Measurements from ENCODE around the gene GYS1. TPM values are rescaled to one million over a fixed set of nuclear protein-coding genes. Genes with fewer than 3 reads are reported as not detected.
"Not testable (repeated sequence)": the region's sequence is repeated elsewhere in the genome, so short reads cannot be mapped to it uniquely, and the experiment has no call there.

The GYS1 gene
- polyA plus RNA-seq, 3 donors: 35.6 to 38.8 (median 36.1) TPM

DNA sequence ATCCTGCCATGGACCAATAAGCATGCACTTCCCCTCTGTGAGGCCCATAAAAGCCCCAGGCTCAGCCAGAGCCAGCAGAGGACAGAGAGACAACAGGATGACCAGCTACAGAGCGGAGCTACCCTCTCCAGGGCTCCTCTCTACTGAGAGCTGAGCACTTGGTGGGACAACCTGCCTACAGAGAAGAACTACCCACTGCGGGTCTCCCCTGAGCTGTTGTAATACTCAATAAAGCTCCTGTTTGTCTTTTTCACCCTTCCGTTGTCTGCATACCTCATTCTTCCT, 45.9 kb downstream of the GYS1 start:
- DNase-seq (ENCODE audit: low read depth in 3 of 3, low spot score in 2 of 3): no peak

DNA sequence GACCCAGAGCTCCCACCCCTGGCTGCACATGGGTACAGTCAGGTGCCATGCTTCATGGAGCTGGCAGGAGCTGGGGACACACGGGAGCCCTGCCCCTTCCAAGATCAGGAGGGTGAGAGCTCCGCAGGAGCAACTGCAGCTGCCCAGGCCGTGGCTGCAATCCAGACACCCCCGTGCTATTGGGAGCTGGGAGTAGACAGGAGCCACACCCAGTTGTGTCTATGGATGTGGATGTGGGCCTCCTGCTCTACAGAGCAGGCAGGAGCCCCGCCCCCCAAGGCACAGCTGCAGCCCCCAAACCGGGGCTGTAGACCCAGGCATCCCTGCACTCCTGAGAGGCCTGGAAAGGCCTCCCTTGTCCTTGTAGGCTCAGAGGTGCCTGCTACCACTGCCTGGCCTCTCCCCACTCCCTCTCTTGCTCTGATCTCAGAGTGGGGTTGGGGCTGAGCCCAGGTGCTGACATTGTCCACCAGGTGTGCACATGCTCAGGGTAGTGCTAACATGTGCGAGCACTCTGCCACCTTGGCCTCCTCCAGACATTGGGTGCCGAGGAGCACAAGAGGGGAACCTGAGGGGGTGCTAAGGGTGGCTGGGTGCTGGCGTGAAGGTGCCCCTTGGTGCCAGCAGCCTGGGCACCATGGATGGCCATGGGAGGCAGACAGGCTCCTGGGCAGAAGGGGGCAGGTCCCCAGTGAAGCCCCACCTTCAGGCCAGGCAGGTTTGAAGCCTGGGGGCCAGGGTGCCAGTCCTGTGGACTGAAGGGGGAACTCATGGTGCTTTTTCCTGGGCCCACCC, 46.4 kb downstream of the GYS1 start:
- DNase-seq (ENCODE audit: low read depth in 3 of 3, low spot score in 2 of 3): no peak

DNA sequence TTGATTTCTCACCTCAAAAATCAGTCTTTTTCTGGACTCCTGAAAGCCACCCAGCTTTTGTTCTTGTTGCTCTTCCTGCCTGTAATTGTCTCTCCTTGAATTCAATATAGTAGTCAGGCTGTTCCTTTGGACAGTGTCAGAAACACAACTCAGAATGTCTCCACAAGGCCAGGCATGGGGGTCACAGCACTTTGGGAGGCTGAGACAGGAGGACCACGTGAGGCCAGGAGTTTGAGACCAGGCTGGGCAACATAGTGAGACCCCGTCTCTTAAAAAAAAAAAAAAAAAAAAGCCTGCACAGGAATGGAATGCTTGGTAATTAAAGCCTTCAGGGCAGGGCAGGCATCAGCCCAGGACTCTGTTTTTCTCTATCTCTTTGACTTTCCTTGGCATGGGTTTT, 47.3 kb downstream of the GYS1 start:
- DNase-seq (ENCODE audit: low read depth in 3 of 3, low spot score in 2 of 3): no peak

DNA sequence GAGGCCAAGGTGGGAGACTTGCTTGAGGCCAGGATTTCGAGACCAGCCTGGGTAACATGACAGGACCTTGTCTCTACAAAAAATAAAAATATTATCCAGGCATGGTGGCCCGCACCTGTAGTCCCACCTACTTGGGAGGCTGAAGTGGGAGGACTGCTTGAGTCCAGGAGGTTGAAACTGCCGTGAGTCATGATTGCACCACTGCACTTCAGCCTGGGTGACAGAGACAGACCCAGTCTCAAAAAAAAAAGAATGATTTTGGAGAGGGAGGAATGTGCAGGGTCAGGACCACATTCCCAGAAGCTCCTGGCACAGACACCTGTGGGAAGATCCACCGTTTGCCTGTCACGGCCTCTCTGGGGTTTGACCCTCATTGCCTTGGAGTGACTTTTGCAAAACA, 47.7 kb downstream of the GYS1 start:
- DNase-seq (ENCODE audit: low read depth in 3 of 3, low spot score in 2 of 3): no peak

DNA sequence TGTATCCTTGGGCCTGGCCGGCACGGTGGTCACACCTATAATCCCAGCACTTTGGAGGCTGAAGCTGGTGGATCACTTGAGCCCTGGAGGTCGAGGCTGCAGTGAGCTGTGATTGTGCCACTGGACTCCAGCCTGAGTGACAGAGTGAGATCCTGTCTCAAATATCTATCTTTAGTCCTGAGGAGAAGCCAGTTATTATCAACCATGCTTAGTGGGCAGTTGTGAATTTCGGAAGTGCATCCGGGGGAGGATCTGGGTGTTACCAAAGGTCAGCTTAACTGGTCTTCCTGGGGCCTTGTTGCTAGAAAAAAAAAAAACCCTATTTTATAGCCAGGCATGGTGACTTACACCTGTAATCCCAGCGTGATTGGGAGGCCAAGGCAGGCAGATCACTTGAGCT, 50.0 kb downstream of the GYS1 start:
- no peak for DNase-seq (ENCODE audit: low read depth in 3 of 3, low spot score in 2 of 3)

DNA sequence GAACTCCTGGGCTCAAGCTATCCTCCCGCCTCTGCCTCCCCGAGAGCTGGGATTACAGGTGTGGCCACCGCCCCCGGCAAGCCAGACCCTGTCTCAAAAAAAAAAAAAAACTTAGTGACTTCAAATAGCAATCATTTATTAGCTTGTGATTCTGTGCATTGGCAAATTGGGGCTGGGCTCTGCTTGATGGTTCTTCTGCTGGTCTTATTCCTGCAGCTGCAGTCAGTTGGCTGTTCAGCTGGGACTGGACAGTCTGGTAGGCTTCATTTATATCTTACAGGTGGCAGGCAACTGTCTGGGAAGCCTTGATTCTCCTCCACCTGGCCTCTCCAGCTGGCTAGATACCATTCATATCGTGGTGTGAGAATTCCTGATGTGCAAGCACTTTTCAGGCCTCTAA, 52.2 kb downstream of the GYS1 start:
- DNase-seq (ENCODE audit: low read depth in 3 of 3, low spot score in 2 of 3): no peak

DNA sequence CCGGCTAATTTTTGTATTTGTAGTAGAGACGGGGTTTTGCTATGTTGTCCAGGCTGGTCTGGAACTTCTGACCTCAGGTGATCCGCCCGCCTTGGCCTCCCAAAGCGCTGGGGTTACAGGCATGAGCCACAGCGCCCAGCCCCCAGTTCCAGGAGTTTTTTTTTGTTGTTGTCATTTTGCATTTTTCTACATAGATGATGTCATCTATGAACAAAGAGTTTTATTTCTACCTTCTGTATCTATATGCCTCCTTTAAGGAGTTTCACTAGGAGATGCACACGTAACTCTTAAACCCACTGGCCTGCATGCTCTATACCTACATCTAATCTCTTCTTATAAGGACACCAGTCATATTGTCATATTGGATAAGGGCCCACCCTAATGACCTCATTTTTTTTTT, 54.9 kb downstream of the GYS1 start:
- DNase-seq (ENCODE audit: low read depth in 3 of 3, low spot score in 2 of 3): no peak

DNA sequence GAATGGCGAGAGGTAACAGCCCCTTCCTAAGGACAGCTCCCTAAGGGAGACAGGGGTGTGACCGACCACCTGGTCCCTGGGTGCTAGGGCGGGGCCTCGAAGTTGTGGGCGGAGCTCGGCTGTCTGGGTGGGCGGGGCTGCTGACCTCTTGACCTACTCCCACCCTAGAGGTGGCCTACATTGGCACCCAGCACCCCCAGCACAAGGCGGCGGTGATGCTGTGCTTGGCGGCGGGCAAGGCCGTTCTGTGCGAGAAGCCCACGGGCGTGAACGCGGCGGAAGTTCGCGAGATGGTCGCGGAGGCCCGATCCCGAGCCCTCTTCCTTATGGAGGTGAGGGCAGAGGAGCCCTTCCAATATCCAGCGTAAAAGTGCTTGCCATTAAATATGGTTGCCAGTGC, 57.2 kb downstream of the GYS1 start:
- no peak for DNase-seq (ENCODE audit: low read depth in 3 of 3, low spot score in 2 of 3)

DNA sequence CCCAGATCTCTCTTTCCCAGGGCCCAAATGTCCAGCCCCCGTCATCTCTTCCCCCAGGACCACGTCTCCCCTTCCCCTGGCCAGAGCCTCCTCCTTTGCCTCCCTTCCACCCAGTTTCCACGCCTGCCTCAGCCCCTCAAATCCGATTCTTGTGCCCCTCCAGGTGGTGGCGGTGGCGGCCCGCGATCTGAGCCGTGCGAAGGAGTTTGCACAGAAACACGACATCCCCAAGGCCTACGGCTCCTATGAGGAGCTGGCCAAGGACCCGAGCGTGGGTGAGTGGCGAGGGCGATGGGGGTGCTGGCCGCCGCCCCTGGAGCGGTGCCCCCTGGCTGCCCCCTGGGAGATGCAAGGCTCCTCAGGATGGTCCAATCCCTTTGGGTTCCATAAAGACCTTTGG, 58.3 kb downstream of the GYS1 start:
- DNase-seq (ENCODE audit: low read depth in 3 of 3, low spot score in 2 of 3): no peak

DNA sequence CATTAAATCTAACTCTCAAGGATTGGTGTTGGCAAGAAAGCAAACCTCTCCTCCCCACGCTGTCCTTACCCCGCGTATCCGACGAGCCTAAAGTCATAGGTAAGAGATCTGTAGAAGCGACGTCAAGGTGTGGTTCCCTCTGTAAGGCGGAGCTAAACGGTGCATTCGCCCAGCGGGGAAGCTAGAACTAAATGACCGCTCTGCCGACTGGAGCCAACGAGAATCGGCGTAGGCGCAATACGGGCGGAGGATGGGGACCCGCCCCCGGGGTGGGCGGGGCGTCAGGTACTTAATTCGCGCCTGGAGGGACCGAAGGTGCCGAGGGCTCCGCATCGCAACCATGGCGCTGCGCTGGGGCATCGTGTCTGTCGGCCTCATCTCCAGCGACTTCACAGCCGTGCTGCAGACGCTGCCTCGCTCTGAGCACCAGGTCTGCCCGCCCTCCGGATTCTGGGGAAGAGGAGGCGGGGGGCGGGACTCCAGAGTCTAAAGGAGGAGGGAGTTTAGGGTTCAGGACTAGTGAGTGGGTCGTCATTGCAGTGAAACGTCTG, 59.7 kb downstream of the GYS1 start, which contains the start of gene DHDH:
TSS of gene DHDH (plus strand) at position 318 of the 551 bp plus-strand sequence. CDS start at position 341, 23 bp downstream.
- peak; percentile 52 to 72 (median 61) for DNase-seq (ENCODE audit: low read depth in 3 of 3, low spot score in 2 of 3)

DNA sequence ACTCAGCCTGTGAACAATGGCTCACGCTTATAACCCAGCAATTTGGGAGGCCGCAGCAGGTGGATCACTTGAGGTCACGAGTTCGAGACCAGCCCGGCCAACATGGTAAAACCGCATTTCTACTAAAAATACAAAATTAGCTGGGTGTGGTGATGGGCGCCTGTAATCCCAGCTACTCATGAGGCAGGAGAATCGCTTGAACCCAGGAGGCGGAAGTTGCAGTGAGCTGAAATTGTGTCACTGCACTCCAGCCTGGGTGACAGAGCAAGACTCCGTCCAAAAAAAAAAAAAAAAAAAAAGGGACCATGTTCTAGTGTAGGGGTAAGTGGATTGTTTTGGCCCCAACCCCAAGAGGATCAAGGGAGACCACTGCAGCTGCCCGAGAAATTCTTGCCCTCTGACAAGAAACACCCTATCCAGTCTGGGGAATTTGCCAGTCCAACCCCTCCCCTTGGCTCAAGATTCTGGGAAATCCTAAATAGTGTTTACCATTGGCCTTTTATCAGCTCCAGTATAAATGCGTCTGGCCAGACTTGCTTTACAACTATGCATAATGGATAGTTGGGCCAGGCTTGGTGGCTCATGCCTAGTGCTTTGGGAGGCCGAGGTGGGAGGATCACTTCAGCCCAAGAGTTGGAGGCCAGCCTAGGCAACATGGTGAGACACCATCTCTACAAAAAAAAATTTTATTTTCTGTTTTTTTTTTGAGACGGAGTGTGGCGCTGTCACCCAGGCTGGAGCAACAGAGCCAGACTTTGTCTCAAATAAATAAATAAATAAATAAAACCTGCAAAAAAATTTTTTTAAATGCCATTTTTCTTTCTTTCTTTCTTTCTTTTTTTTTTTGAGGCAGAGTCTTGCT, 64.7 kb downstream of the GYS1 start:
- DNase-seq (ENCODE audit: low read depth in 3 of 3, low spot score in 2 of 3): no peak

DNA sequence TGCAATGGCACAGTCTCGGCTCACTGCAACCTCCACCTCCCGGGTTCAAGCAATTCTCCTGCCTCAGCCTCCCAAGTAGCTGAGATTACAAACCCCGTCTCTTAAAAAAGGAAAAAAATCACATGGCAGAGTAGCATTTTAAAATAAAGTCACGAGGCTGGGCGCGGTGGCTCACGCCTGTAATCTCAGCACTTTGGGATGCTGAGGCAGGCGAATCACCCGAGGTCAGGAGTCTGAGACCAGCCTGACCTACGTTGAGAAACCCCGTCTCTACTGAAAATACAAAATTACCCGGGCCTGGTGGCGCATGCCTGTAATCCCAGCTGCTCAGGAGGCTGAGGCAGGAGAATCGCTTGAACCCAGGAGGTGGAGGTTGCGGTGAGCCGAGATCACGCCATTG, 65.4 kb downstream of the GYS1 start:
- not testable (repeated sequence) for DNase-seq (ENCODE audit: low read depth in 3 of 3, low spot score in 2 of 3)

DNA sequence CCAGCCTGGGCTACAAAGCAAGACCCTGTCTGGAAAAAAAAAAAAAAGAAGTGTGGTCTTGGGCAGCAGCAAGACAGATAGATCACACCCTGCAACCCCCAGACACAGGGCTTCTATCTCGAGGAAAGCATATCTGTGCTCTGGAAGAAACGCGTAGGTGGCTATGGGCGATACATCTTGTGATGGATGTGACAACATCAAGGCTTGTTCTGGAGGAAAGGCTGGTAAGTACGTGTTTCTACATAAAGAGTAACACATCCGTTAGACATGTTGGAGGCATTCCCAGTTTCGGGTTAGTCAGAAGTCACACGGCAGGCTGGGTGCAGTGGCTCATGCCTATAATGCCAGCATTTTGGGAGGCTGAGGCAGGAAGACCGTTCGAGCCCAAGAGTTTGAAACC, 66.2 kb downstream of the GYS1 start:
- no peak for DNase-seq (ENCODE audit: low read depth in 3 of 3, low spot score in 2 of 3)

DNA sequence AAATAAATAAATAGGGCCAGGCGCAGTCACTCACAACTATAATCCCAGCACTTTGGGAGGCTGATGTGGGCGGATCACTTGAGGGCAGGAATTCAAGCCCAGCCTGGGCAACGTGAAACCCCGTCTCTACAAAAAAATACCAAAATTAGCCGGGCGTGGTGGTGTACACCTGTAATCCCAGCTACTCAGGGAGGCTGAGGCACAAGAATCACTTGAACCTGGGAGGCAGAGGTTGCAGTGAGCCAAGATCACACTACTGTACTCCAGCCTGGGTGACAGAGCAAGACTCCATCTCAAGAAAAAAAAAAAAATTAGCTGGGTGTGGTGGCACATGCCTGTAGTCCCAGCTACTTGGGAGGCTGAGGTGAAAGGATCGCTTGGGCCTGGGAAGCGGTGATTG, 67.2 kb downstream of the GYS1 start:
- DNase-seq (ENCODE audit: low read depth in 3 of 3, low spot score in 2 of 3): not testable (repeated sequence)

DNA sequence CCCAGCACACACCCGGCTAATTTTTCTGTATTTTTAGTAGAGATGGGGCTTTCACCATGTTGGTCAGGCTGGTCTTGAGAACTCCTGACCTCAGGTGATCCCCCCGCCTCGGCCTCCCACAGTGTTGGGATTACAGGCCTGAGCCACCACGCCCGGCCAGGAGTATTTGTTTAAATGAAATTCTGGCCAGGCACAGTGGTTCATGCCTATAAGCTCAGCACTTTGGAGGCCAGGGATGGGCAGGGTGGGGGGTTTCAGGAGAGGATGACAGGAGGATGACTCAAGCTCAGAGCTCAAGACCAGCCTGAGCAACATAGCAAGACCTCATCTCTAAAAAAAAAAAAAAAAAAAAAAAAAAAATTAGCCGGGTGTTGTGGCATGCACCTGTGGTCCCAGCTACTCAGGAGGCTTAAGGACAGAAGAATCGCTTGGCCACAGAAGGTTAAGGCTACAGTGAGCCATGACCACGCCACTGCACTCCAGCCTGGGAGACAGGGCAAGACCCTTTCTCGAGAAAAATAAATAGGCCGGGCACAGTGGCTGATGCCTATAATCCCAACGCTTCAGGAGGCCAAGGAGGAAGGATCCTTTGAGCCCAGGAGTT, 67.8 kb downstream of the GYS1 start:
- no peak for DNase-seq (ENCODE audit: low read depth in 3 of 3, low spot score in 2 of 3)

DNA sequence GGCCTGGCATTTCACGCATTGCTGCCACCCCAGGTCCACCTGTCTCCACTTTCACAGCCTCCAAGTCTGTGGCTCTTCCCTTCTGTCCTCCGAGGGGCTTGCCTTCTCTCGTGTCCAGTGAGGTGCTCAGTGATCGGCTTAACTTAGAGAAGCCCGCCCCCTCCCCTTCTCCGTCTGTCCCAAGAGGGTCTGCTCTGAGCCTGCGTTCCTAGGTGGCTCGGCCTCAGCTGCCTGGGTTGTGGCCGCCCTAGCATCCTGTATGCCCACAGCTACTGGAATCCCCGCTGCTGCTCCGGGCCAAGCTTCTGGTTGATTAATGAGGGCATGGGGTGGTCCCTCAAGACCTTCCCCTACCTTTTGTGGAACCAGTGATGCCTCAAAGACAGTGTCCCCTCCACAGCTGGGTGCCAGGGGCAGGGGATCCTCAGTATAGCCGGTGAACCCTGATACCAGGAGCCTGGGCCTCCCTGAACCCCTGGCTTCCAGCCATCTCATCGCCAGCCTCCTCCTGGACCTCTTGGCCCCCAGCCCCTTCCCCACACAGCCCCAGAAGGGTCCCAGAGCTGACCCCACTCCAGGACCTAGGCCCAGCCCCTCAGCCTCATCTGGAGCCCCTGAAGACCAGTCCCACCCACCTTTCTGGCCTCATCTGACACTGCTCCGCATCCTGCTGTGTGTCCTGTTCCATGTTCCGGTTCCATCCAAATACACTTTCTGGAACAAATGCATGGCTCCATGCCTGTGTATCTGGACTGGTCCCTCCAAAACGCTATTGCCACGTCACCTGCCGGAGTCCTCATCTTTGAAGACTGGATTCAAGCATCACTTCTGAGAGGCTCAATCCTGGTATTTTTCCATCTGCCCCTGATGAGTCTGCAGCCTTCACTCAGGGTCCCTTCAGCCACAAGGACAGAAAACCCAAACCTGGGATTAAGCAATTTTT, 70.3 kb downstream of the GYS1 start:
- no peak for DNase-seq (ENCODE audit: low read depth in 3 of 3, low spot score in 2 of 3)

DNA sequence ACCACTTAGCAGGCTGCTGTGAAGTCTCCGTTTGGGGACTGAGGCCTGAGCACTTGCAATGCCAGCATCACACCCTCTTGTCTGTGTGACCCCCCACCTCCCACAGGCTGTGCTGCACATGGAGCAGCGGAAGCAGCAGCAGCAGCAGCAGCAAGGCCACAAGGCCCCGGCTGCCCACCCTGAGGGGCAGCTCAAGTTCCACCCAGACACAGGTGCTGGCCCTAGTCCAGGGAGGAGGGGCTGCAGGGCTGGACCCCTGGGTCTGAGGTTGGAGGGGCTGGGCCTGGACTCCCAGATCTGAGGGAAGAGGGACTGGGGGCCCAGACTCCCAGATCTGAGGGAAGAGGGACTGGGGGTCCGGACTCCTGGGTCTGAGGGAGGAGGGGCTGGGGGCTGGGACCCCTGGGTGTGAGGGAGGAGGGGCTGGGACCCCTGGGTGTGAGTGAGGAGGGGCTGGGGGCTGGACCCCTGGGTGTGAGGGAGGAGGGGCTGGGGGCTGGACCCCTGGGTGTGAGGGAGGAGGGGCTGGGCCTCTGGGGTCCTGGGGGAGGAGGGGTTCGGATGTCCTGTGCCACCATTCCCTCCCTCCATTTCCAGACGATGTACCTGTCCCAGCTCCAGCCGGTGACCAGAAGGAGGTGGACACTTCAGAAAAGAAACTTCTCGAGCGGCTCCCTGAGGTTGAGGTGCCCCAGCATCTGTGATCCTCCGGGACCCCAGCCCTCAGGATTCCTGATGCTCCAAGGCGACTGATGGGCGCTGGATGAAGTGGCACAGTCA, 71.2 kb downstream of the GYS1 start:
- DNase-seq (ENCODE audit: low read depth in 3 of 3, low spot score in 2 of 3): no peak

DNA sequence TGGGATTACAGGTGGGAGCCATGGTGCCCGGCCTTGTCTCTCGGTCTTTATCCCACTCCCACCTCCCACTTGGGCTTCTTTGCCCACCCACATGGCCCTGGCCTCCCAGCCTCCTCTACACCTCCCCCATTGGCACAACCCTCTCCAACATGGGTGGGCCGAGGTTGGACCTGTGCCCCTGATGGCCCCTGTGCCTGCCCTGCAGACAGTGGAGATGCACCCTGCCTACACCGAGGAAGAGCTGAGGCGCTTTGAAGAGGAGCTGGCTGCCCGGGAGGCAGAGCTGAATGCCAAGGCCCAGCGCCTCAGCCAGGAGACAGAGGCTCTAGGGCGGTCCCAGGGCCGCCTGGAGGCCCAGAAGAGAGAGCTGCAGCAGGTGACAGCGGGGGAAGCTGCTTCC, 72.2 kb downstream of the GYS1 start:
- no peak for DNase-seq (ENCODE audit: low read depth in 3 of 3, low spot score in 2 of 3)

DNA sequence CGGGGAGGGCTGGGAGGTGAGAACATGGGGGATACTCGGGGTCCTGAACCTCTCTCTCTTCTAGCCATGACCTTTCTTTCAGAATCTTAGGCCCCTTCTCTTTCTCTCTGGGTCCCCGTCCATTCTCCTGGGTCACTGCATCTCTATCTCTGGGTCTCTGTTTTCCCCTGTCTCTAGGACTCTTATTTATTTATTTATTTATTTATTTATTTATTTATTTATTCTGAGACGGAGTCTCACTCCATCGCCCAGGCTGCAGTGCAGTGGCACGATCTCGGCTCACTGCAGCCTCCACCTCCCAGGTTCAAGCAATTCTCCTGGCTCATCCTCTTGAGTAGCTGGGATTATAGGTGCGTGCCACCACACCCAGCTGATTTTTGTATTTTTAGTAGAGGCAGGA, 73.8 kb downstream of the GYS1 start:
- not testable (repeated sequence) for DNase-seq (ENCODE audit: low read depth in 3 of 3, low spot score in 2 of 3)

Data from right renal cortex interstitium (tissue), 3 donors.